GM23338 (cell line): ENCODE measurements around the gene NDUFB6. TPM values are rescaled to one million over a fixed set of nuclear protein-coding genes. Genes with fewer than 3 reads are reported as not detected.
A peak's percentile ranks its signal among the peaks of the same experiment; 100 is the strongest.

Experiments used
- ATAC-seq: fragments of 200-7000 bp; cut with Tn5 transposase; 3 replicates; pipeline ENCODE4 v1.9.1; 2020
- DNase-seq: peaks from one replicate; pipeline ENCODE4 v3.0.0-alpha.2; 2015; ENCODE audit warnings: low spot score
- H2AFZ ChIP-seq: fragments of 200-600 bp; sonication (generic); 2 replicates; pipeline ENCODE4 v1.8.0; 2016; ENCODE audit warnings: antibody characterized with exemption, mild to moderate bottlenecking, moderate library complexity
- H3F3A ChIP-seq: fragments of 200-600 bp; sonication (generic); replicated peaks from 2 replicates; pipeline ENCODE4 v1.8.0; 2017; ENCODE audit warnings: antibody characterized with exemption, mixed run types, low read depth
- H3K27ac ChIP-seq: fragments of 200-600 bp; sonication (generic); 2 replicates; pipeline ENCODE4 v1.6.1; 2016; ENCODE audit warnings: low read depth
- H3K27me3 ChIP-seq: fragments of 200-600 bp; sonication (generic); 2 replicates; pipeline ENCODE4 v1.8.0; 2016; ENCODE audit warnings: mild to moderate bottlenecking, mixed run types, moderate library complexity; ENCODE audit not compliant: insufficient read depth
- H3K36me3 ChIP-seq: fragments of 200-600 bp; sonication (generic); 2 replicates; pipeline ENCODE4 v1.8.0; 2016; ENCODE audit warnings: mild to moderate bottlenecking; ENCODE audit not compliant: insufficient read depth
- H3K4me1 ChIP-seq: fragments of 200-600 bp; sonication (generic); 2 replicates; pipeline ENCODE4 v1.8.0; 2016; ENCODE audit warnings: mild to moderate bottlenecking, moderate library complexity; ENCODE audit not compliant: insufficient read depth
- H3K4me2 ChIP-seq: fragments of 200-600 bp; sonication (generic); 2 replicates; pipeline ENCODE4 v1.7.1; 2017; ENCODE audit warnings: mixed run types
- H3K4me3 ChIP-seq: fragments of 200-600 bp; sonication (generic); 2 replicates; pipeline ENCODE4 v1.6.1; 2016; ENCODE audit warnings: mixed run types
- H3K79me2 ChIP-seq: fragments of 200-600 bp; sonication (generic); replicated peaks from 2 replicates; pipeline ENCODE4 v1.8.0; 2017; ENCODE audit warnings: mild to moderate bottlenecking; ENCODE audit not compliant: insufficient read depth
- H3K9me2 ChIP-seq: fragments of 200-600 bp; sonication (generic); 2 replicates; pipeline ENCODE4 v1.8.0; 2017; ENCODE audit not compliant: insufficient read depth
- H4K20me1 ChIP-seq: fragments of 200-600 bp; sonication (generic); replicated peaks from 2 replicates; pipeline ENCODE4 v1.8.0; 2017; ENCODE audit warnings: mild to moderate bottlenecking; ENCODE audit not compliant: insufficient read depth
- H3K27ac Mint-ChIP-seq: 2 replicates; pipeline ENCODE4 v1.8.0; 2020; ENCODE audit warnings: inconsistent platforms, mild to moderate bottlenecking, moderate library complexity, mixed read lengths
- H3K27me3 Mint-ChIP-seq: 3 replicates; pipeline ENCODE4 v1.8.0; 2022; ENCODE audit warnings: low read depth, mild to moderate bottlenecking, moderate library complexity, mixed read lengths, inconsistent platforms; ENCODE audit not compliant: insufficient read depth, poor library complexity
- H3K36me3 Mint-ChIP-seq: 3 replicates; pipeline ENCODE4 v1.8.0; 2021; ENCODE audit warnings: low read depth, mild to moderate bottlenecking, inconsistent platforms, moderate library complexity, mixed read lengths
- H3K4me1 Mint-ChIP-seq: 3 replicates; pipeline ENCODE4 v1.8.0; 2020; ENCODE audit warnings: mild to moderate bottlenecking, inconsistent platforms, mixed read lengths
- H3K4me3 Mint-ChIP-seq: 3 replicates; pipeline ENCODE4 v1.8.0; 2021; ENCODE audit warnings: moderate library complexity, mild to moderate bottlenecking, inconsistent platforms, mixed read lengths
- H3K9me3 Mint-ChIP-seq: 3 replicates; pipeline ENCODE4 v1.8.0; 2020; ENCODE audit warnings: moderate library complexity, mild to moderate bottlenecking, inconsistent platforms, mixed read lengths
- CREB1 ChIP-seq: fragments of 250-450 bp; sonication (Bioruptor Pico); IDR thresholded peaks from 2 replicates; pipeline ENCODE4 v1.5.0; 2020; ENCODE audit warnings: low read depth, mild to moderate bottlenecking, moderate library complexity
- EZH2 ChIP-seq: fragments of 200-600 bp; sonication (generic); IDR thresholded peaks from one replicate; pipeline ENCODE4 v1.8.0; 2017; ENCODE audit warnings: antibody characterized with exemption, mild to moderate bottlenecking, low read depth; ENCODE audit not compliant: unreplicated experiment
- JUNB ChIP-seq: IDR thresholded peaks from one replicate; pipeline ENCODE4 v1.6.1; 2016; ENCODE audit warnings: antibody characterized with exemption; ENCODE audit not compliant: unreplicated experiment
- NANOG ChIP-seq: IDR thresholded peaks from 2 replicates; pipeline ENCODE4 v1.6.1; 2016; ENCODE audit warnings: antibody characterized with exemption, borderline replicate concordance
- POLR2AphosphoS5 ChIP-seq: IDR thresholded peaks from 2 replicates; pipeline ENCODE4 v1.6.1; 2016; ENCODE audit warnings: antibody characterized with exemption, low read depth
- STAT1 ChIP-seq: IDR thresholded peaks from one replicate; pipeline ENCODE4 v1.6.1; 2016; ENCODE audit warnings: antibody characterized with exemption; ENCODE audit not compliant: unreplicated experiment
- ZNF114 ChIP-seq: fragments of 250-450 bp; sonication (Bioruptor Pico); IDR thresholded peaks from 2 replicates; pipeline ENCODE4 v1.5.0; 2020; ENCODE audit warnings: mild to moderate bottlenecking, moderate library complexity
- ZNF331 ChIP-seq: fragments of 250-450 bp; sonication (Bioruptor Pico); IDR thresholded peaks from 2 replicates; pipeline ENCODE4 v1.5.0; 2020; ENCODE audit warnings: low read depth, mild to moderate bottlenecking, moderate library complexity
- polyA plus RNA-seq: library from polyadenylated mRNA; unstranded; fragments of >200 nt; fragmentation: Nextera tagmentation; extraction: Ambion mirVana; gene quantifications from 2 replicates; pipeline ENCODE4 v1.2.1, GENCODE V29; 2016
- total RNA-seq: library from RNA; depleted of rRNA; stranded (reverse); fragments of >200 nt; shearing (Covaris generic); gene quantifications from 2 replicates; pipeline ENCODE4 v1.2.3, GENCODE V29; 2014
- TF ChIP-seq, protein P1 (sequence below), 2 experiments: fragments of 200-600 bp in 1 of 2; sonication (generic) in 1 of 2; conservative IDR thresholded peaks; 2 replicates each; pipeline versions ENCODE4 v1.5.1 to v1.6.1; 2016 to 2017; ENCODE audit warnings: antibody characterized with exemption in 2 of 2, low read depth in 2 of 2, mild to moderate bottlenecking in 2 of 2, moderate library complexity in 1 of 2
- TF ChIP-seq, protein P2 (sequence below): fragments of 250-450 bp; sonication (Bioruptor Pico); IDR thresholded peaks from 2 replicates; pipeline ENCODE4 v1.5.0; 2020; ENCODE audit warnings: mild to moderate bottlenecking, moderate library complexity

Gene NDUFB6
- total and polyA plus RNA-seq, 2 experiments from 2014 or later, result 56.5 to 231 TPM

DNA sequence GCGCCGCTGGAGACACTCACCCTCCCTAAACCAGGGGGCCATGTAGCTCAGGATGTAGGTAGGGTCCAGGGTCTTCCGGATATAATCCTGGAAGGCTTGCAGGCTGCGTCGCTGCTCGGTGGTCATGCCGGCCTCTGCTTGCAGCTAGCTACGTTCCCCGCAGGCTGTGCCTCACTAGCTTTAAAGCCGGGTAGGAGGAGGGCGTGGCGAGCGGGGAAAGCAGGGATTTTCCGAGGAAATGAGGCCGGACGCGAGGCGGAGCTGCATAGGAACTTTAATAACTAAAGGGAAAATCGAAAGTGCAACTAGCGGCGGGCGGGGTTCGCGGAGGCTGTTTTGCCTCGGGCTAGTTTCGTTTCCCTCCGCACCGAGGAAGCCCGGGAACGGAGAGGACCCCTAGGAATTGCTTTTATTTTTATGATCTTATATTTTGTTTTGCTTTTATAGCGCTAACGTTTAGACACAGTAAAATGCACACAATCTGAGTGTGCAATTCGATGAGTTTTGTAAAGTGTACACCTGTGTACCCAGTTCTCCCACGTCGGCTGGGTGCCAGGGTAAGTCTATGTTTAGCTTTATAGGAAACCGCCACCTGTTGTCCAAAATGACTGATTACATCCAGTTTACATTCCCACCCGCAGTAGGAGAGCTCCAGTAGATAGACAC, 46.8 kb downstream of the NDUFB6 start, which contains the start of gene RIGI:
RIGI (minus strand) TSS at position 156 of the 666 bp plus-strand sequence; CDS start at position 126, 30 bp downstream.
- Histone ChIP-seq H3K36me3 (no peaks in the 10 kb centered on the region; the same call in 1 of the 2 replicates), H3K4me1 (peaks cover 13% of the 10 kb centered on the region), H3K4me3 (peak within 1 kb of the TSS; percentile 88), H2AFZ (peak within 1 kb of the TSS; percentile 80), H3K27me3 (no peaks in the 10 kb centered on the region), H3K4me2 (peak within 1 kb of the TSS; percentile 88), H4K20me1 (no peaks in the 10 kb centered on the region), H3K9me2 (no peaks in the 10 kb centered on the region), H3F3A (no peaks in the 10 kb centered on the region), H3K27ac (peak within 1 kb of the TSS; percentile 90), H3K79me2 (peaks cover 31% of the 10 kb centered on the region)
- peak within 1 kb of the TSS; percentile 85 for H3K27ac Mint-ChIP-seq
- peaks cover 16% of the 10 kb centered on the region; the same call in 2 of the 3 replicates for H3K9me3 Mint-ChIP-seq
- peaks cover 18% of the 10 kb centered on the region for H3K4me1 Mint-ChIP-seq
- TF ChIP-seq POLR2AphosphoS5 (peak; percentile 79), EZH2 (no peak)
- TF ChIP-seq, protein P1, sequence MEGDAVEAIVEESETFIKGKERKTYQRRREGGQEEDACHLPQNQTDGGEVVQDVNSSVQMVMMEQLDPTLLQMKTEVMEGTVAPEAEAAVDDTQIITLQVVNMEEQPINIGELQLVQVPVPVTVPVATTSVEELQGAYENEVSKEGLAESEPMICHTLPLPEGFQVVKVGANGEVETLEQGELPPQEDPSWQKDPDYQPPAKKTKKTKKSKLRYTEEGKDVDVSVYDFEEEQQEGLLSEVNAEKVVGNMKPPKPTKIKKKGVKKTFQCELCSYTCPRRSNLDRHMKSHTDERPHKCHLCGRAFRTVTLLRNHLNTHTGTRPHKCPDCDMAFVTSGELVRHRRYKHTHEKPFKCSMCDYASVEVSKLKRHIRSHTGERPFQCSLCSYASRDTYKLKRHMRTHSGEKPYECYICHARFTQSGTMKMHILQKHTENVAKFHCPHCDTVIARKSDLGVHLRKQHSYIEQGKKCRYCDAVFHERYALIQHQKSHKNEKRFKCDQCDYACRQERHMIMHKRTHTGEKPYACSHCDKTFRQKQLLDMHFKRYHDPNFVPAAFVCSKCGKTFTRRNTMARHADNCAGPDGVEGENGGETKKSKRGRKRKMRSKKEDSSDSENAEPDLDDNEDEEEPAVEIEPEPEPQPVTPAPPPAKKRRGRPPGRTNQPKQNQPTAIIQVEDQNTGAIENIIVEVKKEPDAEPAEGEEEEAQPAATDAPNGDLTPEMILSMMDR (conservative IDR thresholded peaks at IDR 0.05; ENCODE audit: low read depth in 2 of 2), result peak; percentile 65 to 72
- DNase-seq (peak; percentile 91), ATAC-seq (peak; percentile 85)
- H3K36me3 Mint-ChIP-seq, result peaks cover 29% of the 10 kb centered on the region
- peaks cover 7% of the 10 kb centered on the region for H3K27me3 Mint-ChIP-seq
- peak within 1 kb of the TSS; percentile 89 for H3K4me3 Mint-ChIP-seq

DNA sequence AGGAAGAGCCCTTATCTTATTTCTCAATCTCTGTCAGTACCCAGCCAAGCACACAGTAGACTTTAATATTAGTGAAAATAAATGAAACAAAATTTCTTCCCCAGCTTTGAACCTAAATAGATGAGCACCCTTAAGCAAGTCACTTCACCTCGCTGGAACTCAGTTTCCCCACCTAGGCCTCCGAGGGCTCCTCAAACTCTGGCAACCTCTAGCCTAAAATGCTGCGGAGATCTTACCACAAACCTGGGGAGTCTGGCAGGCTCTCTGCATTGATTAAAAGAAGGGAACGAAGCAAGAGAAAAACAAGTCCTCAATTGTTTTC, 47.3 kb downstream of the NDUFB6 start:
- ATAC-seq, result no peak
- Histone ChIP-seq H3K4me3 (peak overlapping the region; percentile 88), H3K27ac (peak overlapping the region; percentile 90), H3K27me3 (no peaks in the 10 kb centered on the region), H3K4me1 (peaks cover 13% of the 10 kb centered on the region), H3F3A (no peaks in the 10 kb centered on the region), H3K79me2 (peaks cover 35% of the 10 kb centered on the region), H3K9me2 (no peaks in the 10 kb centered on the region), H3K4me2 (peak overlapping the region; percentile 88), H3K36me3 (no peaks in the 10 kb centered on the region; the same call in 1 of the 2 replicates), H4K20me1 (no peaks in the 10 kb centered on the region), H2AFZ (peak overlapping the region; percentile 80)
- Mint-ChIP-seq H3K4me1 (peaks cover 18% of the 10 kb centered on the region), H3K27ac (peak overlapping the region; percentile 85), H3K9me3 (peaks cover 18% of the 10 kb centered on the region; the same call in 2 of the 3 replicates), H3K27me3 (peaks cover 7% of the 10 kb centered on the region), H3K4me3 (peak overlapping the region; percentile 89), H3K36me3 (peaks cover 29% of the 10 kb centered on the region)
- no peak for DNase-seq
- TF ChIP-seq JUNB (no peak), EZH2 (no peak), STAT1 (no peak), POLR2AphosphoS5 (no peak), ZNF331 (no peak), ZNF114 (CRISPR knock-in tag) (no peak), NANOG (no peak), CREB1 (CRISPR knock-in tag) (no peak)
- TF ChIP-seq, protein P1 (conservative IDR thresholded peaks at IDR 0.05; ENCODE audit: low read depth in 2 of 2), result no peak
- TF ChIP-seq, protein P2, sequence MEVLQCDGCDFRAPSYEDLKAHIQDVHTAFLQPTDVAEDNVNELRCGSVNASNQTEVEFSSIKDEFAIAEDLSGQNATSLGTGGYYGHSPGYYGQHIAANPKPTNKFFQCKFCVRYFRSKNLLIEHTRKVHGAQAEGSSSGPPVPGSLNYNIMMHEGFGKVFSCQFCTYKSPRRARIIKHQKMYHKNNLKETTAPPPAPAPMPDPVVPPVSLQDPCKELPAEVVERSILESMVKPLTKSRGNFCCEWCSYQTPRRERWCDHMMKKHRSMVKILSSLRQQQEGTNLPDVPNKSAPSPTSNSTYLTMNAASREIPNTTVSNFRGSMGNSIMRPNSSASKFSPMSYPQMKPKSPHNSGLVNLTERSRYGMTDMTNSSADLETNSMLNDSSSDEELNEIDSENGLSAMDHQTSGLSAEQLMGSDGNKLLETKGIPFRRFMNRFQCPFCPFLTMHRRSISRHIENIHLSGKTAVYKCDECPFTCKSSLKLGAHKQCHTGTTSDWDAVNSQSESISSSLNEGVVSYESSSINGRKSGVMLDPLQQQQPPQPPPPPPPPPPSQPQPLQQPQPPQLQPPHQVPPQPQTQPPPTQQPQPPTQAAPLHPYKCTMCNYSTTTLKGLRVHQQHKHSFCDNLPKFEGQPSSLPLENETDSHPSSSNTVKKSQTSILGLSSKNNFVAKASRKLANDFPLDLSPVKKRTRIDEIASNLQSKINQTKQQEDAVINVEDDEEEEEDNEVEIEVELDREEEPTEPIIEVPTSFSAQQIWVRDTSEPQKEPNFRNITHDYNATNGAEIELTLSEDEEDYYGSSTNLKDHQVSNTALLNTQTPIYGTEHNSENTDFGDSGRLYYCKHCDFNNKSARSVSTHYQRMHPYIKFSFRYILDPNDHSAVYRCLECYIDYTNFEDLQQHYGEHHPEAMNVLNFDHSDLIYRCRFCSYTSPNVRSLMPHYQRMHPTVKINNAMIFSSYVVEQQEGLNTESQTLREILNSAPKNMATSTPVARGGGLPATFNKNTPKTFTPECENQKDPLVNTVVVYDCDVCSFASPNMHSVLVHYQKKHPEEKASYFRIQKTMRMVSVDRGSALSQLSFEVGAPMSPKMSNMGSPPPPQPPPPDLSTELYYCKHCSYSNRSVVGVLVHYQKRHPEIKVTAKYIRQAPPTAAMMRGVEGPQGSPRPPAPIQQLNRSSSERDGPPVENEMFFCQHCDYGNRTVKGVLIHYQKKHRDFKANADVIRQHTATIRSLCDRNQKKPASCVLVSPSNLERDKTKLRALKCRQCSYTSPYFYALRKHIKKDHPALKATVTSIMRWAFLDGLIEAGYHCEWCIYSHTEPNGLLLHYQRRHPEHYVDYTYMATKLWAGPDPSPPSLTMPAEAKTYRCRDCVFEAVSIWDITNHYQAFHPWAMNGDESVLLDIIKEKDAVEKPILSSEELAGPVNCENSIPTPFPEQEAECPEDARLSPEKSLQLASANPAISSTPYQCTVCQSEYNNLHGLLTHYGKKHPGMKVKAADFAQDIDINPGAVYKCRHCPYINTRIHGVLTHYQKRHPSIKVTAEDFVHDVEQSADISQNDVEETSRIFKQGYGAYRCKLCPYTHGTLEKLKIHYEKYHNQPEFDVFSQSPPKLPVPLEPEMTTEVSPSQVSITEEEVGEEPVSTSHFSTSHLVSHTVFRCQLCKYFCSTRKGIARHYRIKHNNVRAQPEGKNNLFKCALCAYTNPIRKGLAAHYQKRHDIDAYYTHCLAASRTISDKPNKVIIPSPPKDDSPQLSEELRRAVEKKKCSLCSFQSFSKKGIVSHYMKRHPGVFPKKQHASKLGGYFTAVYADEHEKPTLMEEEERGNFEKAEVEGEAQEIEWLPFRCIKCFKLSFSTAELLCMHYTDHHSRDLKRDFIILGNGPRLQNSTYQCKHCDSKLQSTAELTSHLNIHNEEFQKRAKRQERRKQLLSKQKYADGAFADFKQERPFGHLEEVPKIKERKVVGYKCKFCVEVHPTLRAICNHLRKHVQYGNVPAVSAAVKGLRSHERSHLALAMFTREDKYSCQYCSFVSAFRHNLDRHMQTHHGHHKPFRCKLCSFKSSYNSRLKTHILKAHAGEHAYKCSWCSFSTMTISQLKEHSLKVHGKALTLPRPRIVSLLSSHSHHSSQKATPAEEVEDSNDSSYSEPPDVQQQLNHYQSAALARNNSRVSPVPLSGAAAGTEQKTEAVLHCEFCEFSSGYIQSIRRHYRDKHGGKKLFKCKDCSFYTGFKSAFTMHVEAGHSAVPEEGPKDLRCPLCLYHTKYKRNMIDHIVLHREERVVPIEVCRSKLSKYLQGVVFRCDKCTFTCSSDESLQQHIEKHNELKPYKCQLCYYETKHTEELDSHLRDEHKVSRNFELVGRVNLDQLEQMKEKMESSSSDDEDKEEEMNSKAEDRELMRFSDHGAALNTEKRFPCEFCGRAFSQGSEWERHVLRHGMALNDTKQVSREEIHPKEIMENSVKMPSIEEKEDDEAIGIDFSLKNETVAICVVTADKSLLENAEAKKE, result no peak
